SW480 (cell line): ENCODE results near the gene OPN1SW.

Experiments
- DNase-seq: peaks from one replicate; pipeline ENCODE4 v3.0.0-alpha.2; 2016; ENCODE audit warnings: low spot score

OPN1SW gene

GRCh38 chr7:128732521-128733277 lies 42.9 kb downstream of the OPN1SW start:
- no peak for DNase-seq

- DNase-seq, result no peak
Observed at GRCh38 chr7:128731184-128731583, 44.4 kb downstream of the OPN1SW start.

GRCh38 chr7:128729494-128729893 lies 46.1 kb downstream of the OPN1SW start:
- DNase-seq, result no peak

GRCh38 chr7:128728598-128728997 lies 47.0 kb downstream of the OPN1SW start:
- no peak for DNase-seq

- no peak for DNase-seq
Observed at GRCh38 chr7:128727239-128727638, 48.4 kb downstream of the OPN1SW start.

- DNase-seq, result no peak
Observed at GRCh38 chr7:128726737-128727072, 48.9 kb downstream of the OPN1SW start.

- DNase-seq, result no peak
Observed at GRCh38 chr7:128726059-128726736, 49.4 kb downstream of the OPN1SW start.

- DNase-seq, result no peak
Observed at GRCh38 chr7:128725531-128725930, 50.1 kb downstream of the OPN1SW start.

GRCh38 chr7:128724743-128725142 lies 50.9 kb downstream of the OPN1SW start:
- no peak for DNase-seq
